SK-N-SH (cell line): ENCODE results near the gene NAALADL2.

Experiments used
- EP300 ChIP-seq, 2 experiments: IDR thresholded peaks; 2 replicates each; pipeline versions ENCODE4 v1.4.0 to v1.6.1; 2012; ENCODE audit warnings: borderline replicate concordance in 1 of 2, low read depth in 1 of 2, low read length in 1 of 2
- EZH2phosphoT487 ChIP-seq: fragments of 200-600 bp; sonication (generic); IDR thresholded peaks from 2 replicates; pipeline ENCODE4 v1.6.1; 2017; ENCODE audit warnings: low read depth, mixed run types, mild to moderate bottlenecking, antibody characterized with exemption, moderate library complexity, borderline replicate concordance
- FOSL2 ChIP-seq: IDR thresholded peaks from 2 replicates; pipeline ENCODE4 v1.4.0; 2012; ENCODE audit warnings: low read depth, mild to moderate bottlenecking, moderate library complexity, borderline replicate concordance
- FOXM1 ChIP-seq: IDR thresholded peaks from 2 replicates; pipeline ENCODE4 v1.4.0; 2012; ENCODE audit warnings: low read depth, mild to moderate bottlenecking
- POLR2AphosphoS5 ChIP-seq: IDR thresholded peaks from 2 replicates; pipeline ENCODE4 v1.6.1; 2012; ENCODE audit warnings: low read depth, low read length
- RAD21 ChIP-seq: IDR thresholded peaks from 2 replicates; pipeline ENCODE4 v1.6.1; 2012; ENCODE audit warnings: mild to moderate bottlenecking, low read length
- RCOR1 ChIP-seq: fragments of 150-350 bp; IDR thresholded peaks from 2 replicates; pipeline ENCODE4 v1.6.1; 2017; ENCODE audit warnings: antibody characterized with exemption, low read length
- TAF1 ChIP-seq: IDR thresholded peaks from 2 replicates; pipeline ENCODE4 v1.6.1; 2012; ENCODE audit warnings: low read depth, mild to moderate bottlenecking, low read length, moderate library complexity, borderline replicate concordance
- TEAD4 ChIP-seq: IDR thresholded peaks from 2 replicates; pipeline ENCODE4 v1.4.0; 2012; ENCODE audit warnings: mild to moderate bottlenecking, borderline replicate concordance; ENCODE audit not compliant: insufficient read depth
- TF ChIP-seq, protein P1 (sequence below): fragments of 200-600 bp; sonication (generic); IDR thresholded peaks from 2 replicates; pipeline ENCODE4 v1.6.1; 2017; ENCODE audit warnings: antibody characterized with exemption, mild to moderate bottlenecking, moderate library complexity
- TF ChIP-seq, protein P2 (sequence below): IDR thresholded peaks from 2 replicates; pipeline ENCODE4; 2012
- TF ChIP-seq, protein P3 (sequence below): fragments of 150-350 bp; IDR thresholded peaks from 2 replicates; pipeline ENCODE4 v1.6.1; 2017; ENCODE audit warnings: antibody characterized with exemption, low read length, low read depth, borderline replicate concordance

DNA sequence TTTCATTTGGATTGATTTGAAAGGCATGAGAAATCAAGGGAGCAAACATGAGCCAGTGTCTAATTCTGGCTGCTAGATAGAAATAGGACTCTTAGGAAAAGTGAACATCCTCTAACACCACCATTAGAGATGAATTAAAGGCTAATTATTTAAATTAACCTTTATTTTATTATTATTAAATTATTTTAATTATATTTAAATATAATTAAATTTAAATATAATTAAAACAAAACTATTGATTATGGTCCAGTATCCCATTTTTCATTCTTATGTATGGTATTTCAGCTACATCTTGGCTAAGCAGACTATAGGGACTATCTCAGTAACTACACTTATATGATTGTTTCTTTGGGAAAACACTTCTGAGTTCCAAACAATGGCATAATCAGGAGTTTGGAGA is 904.8 kb downstream of the NAALADL2 start:
- no peak for TF ChIP-seq EP300 (IDR thresholded peaks at IDR 0.05; ENCODE audit: borderline replicate concordance in 1 of 2, low read depth in 1 of 2, low read length in 1 of 2)
- no peak for TF ChIP-seq TEAD4
- TF ChIP-seq POLR2AphosphoS5: no peak
- no peak for TF ChIP-seq TAF1
- TF ChIP-seq, protein P1, sequence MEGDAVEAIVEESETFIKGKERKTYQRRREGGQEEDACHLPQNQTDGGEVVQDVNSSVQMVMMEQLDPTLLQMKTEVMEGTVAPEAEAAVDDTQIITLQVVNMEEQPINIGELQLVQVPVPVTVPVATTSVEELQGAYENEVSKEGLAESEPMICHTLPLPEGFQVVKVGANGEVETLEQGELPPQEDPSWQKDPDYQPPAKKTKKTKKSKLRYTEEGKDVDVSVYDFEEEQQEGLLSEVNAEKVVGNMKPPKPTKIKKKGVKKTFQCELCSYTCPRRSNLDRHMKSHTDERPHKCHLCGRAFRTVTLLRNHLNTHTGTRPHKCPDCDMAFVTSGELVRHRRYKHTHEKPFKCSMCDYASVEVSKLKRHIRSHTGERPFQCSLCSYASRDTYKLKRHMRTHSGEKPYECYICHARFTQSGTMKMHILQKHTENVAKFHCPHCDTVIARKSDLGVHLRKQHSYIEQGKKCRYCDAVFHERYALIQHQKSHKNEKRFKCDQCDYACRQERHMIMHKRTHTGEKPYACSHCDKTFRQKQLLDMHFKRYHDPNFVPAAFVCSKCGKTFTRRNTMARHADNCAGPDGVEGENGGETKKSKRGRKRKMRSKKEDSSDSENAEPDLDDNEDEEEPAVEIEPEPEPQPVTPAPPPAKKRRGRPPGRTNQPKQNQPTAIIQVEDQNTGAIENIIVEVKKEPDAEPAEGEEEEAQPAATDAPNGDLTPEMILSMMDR: no peak
- no peak for TF ChIP-seq RAD21
- TF ChIP-seq, protein P2, sequence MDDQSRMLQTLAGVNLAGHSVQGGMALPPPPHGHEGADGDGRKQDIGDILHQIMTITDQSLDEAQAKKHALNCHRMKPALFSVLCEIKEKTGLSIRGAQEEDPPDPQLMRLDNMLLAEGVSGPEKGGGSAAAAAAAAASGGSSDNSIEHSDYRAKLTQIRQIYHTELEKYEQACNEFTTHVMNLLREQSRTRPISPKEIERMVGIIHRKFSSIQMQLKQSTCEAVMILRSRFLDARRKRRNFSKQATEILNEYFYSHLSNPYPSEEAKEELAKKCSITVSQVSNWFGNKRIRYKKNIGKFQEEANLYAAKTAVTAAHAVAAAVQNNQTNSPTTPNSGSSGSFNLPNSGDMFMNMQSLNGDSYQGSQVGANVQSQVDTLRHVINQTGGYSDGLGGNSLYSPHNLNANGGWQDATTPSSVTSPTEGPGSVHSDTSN: no peak
- TF ChIP-seq EZH2phosphoT487: no peak
- TF ChIP-seq FOSL2: no peak
- no peak for TF ChIP-seq RCOR1
- TF ChIP-seq, protein P3, sequence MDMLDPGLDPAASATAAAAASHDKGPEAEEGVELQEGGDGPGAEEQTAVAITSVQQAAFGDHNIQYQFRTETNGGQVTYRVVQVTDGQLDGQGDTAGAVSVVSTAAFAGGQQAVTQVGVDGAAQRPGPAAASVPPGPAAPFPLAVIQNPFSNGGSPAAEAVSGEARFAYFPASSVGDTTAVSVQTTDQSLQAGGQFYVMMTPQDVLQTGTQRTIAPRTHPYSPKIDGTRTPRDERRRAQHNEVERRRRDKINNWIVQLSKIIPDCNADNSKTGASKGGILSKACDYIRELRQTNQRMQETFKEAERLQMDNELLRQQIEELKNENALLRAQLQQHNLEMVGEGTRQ: no peak
- TF ChIP-seq FOXM1: no peak
